Measurements from ENCODE around the gene CKM.

CKM gene

GRCh38 chr19:45347570-45348366, 25.1 kb upstream of the CKM start:
- TF ChIP-seq MAX (IDR thresholded peaks at IDR 0.05; ENCODE audit: low read depth, low read length) (no peak), POLR2A (IDR thresholded peaks at IDR 0.05; ENCODE audit: extremely low read depth, insufficient read length) (no peak), MYC (IDR thresholded peaks at IDR 0.05; ENCODE audit: low read depth, low read length) (no peak), CTCF (IDR thresholded peaks at IDR 0.05; ENCODE audit: low read depth, low read length) (no peak)
- no peak overlapping the region for H3K4me3 ChIP-seq (ENCODE audit: low read depth, low read length)
- DNase-seq (ENCODE audit: low read depth), result no peak

- H3K4me3 ChIP-seq (ENCODE audit: low read depth, low read length), result no peak overlapping the region
- TF ChIP-seq CTCF (IDR thresholded peaks at IDR 0.05; ENCODE audit: low read depth, low read length) (no peak), POLR2A (IDR thresholded peaks at IDR 0.05; ENCODE audit: extremely low read depth, insufficient read length) (no peak), MAX (IDR thresholded peaks at IDR 0.05; ENCODE audit: low read depth, low read length) (no peak), MYC (IDR thresholded peaks at IDR 0.05; ENCODE audit: low read depth, low read length) (no peak)
- no peak for DNase-seq (ENCODE audit: low read depth)
Measured at GRCh38 chr19:45346449-45346848, 23.8 kb upstream of the CKM start.

- no peak for TF ChIP-seq CTCF (IDR thresholded peaks at IDR 0.05; ENCODE audit: low read depth, low read length)
- TF ChIP-seq MYC (IDR thresholded peaks at IDR 0.05; ENCODE audit: low read depth, low read length), result no peak
- no peak for TF ChIP-seq POLR2A (IDR thresholded peaks at IDR 0.05; ENCODE audit: extremely low read depth, insufficient read length)
- no peak for TF ChIP-seq MAX (IDR thresholded peaks at IDR 0.05; ENCODE audit: low read depth, low read length)
- no peak for DNase-seq (ENCODE audit: low read depth)
- no peak overlapping the region for H3K4me3 ChIP-seq (ENCODE audit: low read depth, low read length)
Measured at GRCh38 chr19:45345506-45345860, 22.8 kb upstream of the CKM start.

GRCh38 chr19:45344621-45345505, 22.2 kb upstream of the CKM start:
- no peak for DNase-seq (ENCODE audit: low read depth)
- TF ChIP-seq CTCF (IDR thresholded peaks at IDR 0.05; ENCODE audit: low read depth, low read length) (no peak), MYC (IDR thresholded peaks at IDR 0.05; ENCODE audit: low read depth, low read length) (no peak), MAX (IDR thresholded peaks at IDR 0.05; ENCODE audit: low read depth, low read length) (no peak), POLR2A (IDR thresholded peaks at IDR 0.05; ENCODE audit: extremely low read depth, insufficient read length) (no peak)
- H3K4me3 ChIP-seq (ENCODE audit: low read depth, low read length), result no peak overlapping the region

- DNase-seq (ENCODE audit: low read depth), result no peak
- no peak overlapping the region for H3K4me3 ChIP-seq (ENCODE audit: low read depth, low read length)
- no peak for TF ChIP-seq CTCF (IDR thresholded peaks at IDR 0.05; ENCODE audit: low read depth, low read length)
- TF ChIP-seq MAX (IDR thresholded peaks at IDR 0.05; ENCODE audit: low read depth, low read length), result no peak
Measured at GRCh38 chr19:45342911-45343310, 20.2 kb upstream of the CKM start.
